Sigmoid colon (tissue), 4 donors: ENCODE measurements around the gene SMIM29.

Experiments used
- POLR2AphosphoS5 ChIP-seq, 4 donors: sonication (generic); formaldehyde crosslinking; IDR thresholded peaks; one replicate each; pipeline ENCODE4 v1.6.1; 2017; ENCODE audit warnings: antibody characterized with exemption in 4 of 4
- TF ChIP-seq, protein P1 (sequence below), 4 experiments: fragments of 450-650 bp in 3 of 4; fragments of 200-600 bp in 1 of 4; IDR thresholded peaks; one replicate each; pipeline ENCODE4 v1.5.1; 2016 to 2019; ENCODE audit warnings: antibody characterized with exemption in 4 of 4, mild to moderate bottlenecking in 3 of 4, moderate library complexity in 2 of 4

DNA sequence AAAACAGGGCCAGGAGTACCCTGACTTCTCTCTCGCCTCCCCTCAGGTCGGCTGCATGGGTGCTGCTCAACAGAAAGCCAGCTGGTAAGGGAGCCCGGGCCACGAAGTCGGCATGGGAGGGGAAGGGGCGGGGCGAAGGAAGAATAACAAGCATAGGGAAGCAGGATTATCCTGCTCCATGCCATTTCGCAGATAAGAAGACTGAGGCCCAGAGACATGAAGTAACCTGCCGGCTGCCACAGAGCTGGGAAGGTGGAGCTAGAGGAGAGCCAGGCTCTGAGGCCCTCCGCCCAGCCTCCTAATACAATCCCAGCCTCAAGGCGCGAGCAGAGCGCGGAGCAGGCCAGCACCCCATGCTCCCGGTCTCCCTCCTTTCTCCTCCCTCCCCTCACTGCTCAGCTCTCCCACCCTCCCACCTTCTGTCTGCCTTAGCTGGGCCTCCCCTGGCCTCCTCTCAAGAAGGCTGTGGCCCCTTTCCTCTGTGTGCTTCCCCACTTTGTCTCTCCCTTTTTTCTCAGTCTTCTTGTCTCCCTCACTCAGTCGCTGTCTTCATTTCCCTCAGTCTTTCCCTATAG lies 25.3 kb downstream of the SMIM29 start:
- TF ChIP-seq, protein P1, sequence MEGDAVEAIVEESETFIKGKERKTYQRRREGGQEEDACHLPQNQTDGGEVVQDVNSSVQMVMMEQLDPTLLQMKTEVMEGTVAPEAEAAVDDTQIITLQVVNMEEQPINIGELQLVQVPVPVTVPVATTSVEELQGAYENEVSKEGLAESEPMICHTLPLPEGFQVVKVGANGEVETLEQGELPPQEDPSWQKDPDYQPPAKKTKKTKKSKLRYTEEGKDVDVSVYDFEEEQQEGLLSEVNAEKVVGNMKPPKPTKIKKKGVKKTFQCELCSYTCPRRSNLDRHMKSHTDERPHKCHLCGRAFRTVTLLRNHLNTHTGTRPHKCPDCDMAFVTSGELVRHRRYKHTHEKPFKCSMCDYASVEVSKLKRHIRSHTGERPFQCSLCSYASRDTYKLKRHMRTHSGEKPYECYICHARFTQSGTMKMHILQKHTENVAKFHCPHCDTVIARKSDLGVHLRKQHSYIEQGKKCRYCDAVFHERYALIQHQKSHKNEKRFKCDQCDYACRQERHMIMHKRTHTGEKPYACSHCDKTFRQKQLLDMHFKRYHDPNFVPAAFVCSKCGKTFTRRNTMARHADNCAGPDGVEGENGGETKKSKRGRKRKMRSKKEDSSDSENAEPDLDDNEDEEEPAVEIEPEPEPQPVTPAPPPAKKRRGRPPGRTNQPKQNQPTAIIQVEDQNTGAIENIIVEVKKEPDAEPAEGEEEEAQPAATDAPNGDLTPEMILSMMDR (IDR thresholded peaks at IDR 0.05), result no peak
- TF ChIP-seq POLR2AphosphoS5 (IDR thresholded peaks at IDR 0.05), result no peak
